Stimulated activated CD4-positive, alpha-beta T cell treated with anti-CD3 and anti-CD28 coated beads, Interleukin-1b, Interleukin-23, amount 100 ng/mL, for 48 hours (primary cell): ENCODE results near the gene KRTCAP2.
A peak's percentile ranks its signal among the peaks of the same experiment; 100 is the strongest.
"Not testable (repeated sequence)": the region's sequence is repeated elsewhere in the genome, so short reads cannot be mapped to it uniquely, and the experiment has no call there.

Experiments used
- DNase-seq: peaks from one replicate; pipeline ENCODE4 v3.0.0-alpha.2; 2020

Gene KRTCAP2

GRCh38 chr1:155181371-155182051 lies 8.4 kb upstream of the KRTCAP2 start:
- no peak for DNase-seq

DNA sequence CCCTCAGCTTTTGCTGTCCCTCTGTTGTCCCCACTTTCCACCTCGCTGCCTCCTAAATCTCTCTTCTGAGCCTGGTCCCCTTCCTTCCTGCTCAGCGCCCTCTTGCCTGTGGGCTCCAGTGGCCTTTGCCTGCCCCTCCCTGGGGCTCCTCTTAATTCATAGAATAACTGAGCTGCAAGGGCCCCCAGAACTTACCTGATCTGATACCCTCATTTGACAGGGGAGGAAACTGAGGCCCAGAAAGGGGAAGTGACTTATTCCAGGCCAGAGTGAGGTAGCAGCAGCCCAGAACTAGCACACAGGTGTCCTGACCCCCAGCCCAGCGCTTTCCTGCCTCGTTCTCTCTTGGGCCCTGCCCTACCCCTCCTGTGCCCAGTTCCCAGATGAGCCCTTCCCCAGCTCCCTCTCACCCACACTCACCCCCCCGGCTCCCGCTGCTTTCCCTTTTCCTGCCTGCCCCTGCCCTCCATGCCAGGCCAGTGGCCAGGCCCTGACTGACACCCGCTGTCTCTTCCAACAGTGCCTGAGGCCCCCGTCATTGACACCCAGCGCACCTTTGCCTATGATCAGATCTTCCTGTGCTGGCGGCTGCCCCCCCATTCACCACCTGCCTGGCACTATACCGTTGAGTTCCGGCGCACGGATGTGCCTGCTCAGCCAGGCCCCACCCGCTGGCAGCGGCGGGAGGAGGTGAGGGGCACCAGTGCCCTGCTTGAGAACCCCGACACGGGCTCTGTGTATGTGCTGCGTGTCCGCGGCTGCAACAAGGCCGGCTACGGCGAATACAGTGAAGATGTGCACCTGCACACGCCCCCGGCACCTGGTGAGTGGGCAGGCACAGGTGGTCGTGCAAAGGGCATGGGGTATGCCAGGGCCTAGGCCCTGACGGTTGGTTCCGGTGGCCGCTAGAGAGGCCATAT lies 6.3 kb upstream of the KRTCAP2 start:
- no peak for DNase-seq

DNA sequence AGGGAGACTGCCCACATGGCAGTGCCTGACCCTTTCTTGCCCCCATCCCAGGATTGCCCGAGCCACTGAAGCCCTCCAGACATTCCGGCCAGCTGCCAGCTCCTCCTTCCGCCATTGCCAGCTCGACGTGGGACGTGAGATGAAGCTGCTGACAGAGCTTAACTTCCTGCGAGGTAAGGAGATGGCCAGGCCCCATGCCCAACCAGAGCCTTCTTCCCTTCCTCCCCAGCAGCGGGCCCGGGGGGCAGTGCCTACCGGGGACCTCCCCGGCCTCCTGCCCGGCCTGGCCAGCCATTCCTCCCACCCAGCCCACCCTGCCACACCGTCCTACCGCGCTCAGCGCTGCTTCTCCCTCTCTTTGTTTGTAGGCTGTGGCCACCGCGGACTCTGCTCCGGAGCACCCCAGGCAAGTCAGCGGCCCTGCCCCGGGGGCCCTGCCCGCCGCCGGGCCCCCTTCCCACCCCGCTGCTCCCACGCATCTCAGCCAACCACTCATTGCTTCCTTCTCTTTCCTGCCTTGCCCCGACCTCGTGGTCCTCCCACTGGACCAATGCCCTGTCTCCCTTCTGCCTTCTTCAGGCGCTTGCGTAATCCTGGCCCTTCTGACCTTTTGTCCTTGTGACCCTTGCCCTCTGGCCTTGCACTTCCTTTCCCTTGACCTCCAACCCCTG lies 5.5 kb upstream of the KRTCAP2 start:
- DNase-seq: no peak

DNA sequence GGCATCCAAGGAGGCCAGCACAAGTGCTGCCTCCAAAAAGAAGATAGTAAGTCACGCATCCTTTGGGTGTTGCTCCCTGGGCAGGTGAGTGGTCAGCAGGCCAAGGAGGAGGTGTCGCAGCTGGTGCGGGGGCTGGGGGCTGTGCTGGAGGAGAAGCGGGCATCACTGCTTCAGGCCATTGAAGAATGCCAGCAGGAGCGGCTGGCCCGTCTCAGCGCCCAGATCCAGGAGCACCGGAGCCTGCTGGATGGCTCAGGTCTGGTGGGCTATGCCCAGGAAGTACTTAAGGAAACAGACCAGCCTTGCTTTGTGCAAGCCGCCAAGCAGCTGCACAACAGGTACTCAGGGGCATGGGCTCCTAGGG lies 4.8 kb upstream of the KRTCAP2 start:
- no peak for DNase-seq

DNA sequence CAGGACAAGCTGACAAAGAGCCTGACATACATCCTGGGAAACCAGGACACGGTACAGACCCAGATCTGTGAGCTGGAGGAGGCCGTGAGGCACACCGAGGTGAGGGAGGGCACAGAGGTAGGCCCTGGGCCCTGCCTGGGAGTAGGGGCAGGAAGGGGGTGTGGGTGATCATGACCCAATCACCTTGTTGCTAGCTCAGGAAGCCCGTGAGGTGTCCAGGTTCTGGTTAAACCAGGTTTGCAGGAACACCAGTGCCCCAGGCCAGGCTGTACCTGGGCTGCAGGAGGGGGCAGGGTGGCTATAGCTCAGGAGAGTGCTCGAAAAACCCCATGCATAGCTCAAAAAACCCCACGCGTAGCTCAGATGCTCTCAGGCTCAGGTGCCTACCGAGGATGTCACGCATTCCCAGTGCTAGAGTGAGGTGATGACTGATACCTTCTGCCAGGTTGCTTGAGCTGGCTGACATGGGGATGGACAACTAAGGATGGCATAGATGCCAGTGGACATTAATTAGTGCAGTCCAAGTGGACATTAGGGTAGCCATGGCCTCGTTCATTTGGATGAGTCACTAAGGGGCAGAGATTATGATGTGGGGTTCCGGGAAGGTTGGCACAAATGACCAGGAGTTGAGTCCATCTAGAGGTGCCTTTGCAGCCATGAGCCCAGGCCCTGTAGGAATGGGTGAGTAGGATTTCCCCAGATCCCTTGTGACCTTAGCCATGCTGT lies 4.3 kb upstream of the KRTCAP2 start:
- no peak for DNase-seq

- DNase-seq: peak; percentile 81
Observed at GRCh38 chr1:155176544-155177071, 3.5 kb upstream of the KRTCAP2 start.

GRCh38 chr1:155175927-155176371 lies 2.8 kb upstream of the KRTCAP2 start:
- no peak for DNase-seq

- DNase-seq: no peak
Observed at GRCh38 chr1:155175281-155175926, 2.3 kb upstream of the KRTCAP2 start.

DNA sequence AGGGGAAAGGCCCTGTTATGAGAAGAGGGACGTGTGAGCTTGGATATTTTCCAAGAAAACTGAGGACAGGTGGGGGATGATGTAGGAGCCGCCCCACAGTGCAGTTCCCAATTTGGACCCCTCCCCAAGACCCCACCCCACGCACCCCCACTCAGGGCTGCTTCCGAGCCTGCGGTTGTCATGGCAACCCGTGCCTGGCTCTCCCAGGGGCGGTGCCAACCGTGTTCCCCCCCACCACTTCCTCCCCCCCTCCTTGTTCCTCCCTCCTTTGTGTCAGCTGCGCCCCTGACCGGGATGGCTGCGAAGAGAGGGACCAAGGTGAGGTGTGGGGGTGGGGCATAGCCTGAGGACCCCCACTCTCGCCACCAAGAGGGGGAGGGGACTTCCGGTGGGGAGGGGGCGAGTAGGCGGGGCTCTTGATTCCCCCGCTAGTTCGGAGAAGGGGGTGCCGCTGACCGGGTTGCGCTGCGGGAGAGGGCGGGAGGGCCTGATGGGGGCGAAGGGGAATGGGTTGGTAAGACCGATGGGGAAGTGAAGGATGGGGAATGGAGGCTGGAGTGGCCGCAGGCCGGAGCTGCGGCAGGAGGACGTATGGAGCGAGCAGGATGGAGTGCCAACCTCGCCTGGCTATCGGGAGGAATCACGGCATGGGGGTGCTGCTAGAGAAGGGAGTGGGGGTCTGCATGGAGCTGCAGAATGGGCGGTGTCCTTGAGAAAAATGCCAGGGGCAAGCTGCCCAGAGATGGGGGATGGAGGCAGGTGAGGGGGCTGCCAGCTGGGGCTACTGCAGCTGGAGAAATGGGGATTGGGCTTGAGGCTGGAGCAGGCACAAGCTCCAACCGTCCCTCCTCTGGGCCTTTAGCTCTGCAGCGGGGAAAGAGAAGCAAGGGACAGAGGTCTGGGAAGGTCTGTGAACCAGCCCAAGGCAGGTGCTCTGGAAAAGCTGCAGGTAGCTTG lies 1.5 kb upstream of the KRTCAP2 start:
- DNase-seq: peak; percentile 55

GRCh38 chr1:155173478-155174323 lies 597 bp upstream of the KRTCAP2 start, which contains the start of gene TRIM46:
TRIM46 (plus strand) TSS chr1:155173849; CDS start chr1:155173967, 118 bp downstream.
- peak; percentile 78 for DNase-seq

DNA sequence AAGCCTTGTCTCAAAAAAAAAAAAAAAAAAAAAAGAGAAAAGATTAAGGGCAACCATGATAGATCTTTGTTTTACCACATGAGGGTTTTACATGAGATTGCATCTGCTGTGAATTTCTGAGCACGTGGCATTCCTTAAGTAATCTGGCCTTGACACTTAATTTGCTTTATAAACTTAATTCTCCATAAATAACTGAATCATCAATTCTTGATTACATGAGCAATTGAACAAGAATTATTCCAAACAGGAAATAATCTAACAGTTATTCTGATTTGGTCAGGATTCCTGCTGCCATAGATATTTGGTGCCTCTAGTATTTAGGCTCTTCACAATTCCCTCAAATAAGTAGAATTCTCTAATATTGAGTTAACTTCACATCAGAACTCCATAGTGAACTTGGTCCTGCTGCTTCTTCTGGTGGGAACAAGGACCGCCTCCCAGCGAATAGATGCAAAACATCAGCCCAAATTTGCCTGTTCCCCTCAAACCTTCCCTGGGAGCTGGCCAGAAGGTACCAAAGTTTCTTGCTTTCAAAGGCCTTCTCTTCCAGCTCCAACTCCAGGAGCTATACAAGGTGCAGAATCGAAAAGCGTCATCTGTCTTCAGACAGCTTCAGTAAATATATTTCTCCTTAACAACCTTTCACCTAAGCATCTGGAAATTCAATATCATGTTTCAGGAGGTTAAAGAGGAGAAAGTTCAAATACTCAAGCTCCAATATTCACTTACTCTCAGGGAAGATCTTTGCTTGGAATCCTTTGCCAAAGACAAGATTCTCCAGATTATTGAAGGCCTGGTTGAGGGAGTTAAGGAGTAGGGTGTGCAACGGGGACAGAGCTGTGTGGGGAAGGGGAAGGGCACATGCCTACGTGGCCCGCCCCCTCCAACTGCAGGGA lies 1.0 kb downstream of the KRTCAP2 start:
- no peak for DNase-seq

DNA sequence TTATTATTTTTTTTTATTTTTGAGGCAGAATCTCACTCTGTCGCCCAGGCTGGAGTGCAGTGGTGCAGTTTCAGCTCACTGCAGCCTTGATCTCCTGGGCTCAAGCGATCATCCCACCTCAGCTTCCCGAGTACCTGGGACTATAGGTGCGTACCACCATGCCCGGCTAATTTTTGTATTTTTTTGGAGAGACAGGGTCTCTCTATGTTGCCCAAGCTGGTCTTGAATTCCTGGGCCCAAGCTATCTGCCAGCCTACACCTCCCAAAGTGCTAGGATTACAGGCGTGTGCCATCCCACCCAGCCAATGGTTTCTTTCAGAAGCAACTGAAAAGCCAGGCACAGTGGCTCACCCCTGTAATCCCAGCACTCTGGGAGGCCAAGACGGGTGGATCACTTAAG lies 2.3 kb downstream of the KRTCAP2 start:
- DNase-seq: no peak

- no peak for DNase-seq
Observed at GRCh38 chr1:155170101-155170785, 2.9 kb downstream of the KRTCAP2 start.

DNA sequence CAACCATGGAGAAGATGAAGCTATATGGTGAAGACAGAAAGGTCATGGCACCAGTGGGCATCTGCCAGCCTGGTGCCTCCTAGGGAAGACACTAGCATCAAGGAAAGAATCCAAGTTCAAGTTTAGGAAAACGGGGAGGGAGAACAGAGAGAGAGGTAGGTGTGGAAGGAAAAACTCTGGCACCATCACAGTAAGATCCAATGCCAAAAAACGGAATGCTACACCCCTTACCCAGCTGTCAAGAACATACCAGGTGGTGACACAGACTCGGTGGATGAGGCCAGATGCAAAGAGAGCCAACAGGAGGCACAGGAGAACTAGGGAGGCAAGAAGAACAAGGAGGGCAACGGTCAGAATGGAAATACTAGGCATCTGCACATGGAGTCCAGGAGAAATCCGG lies 3.6 kb downstream of the KRTCAP2 start:
- no peak for DNase-seq

- DNase-seq: no peak
Observed at GRCh38 chr1:155168456-155169210, 4.5 kb downstream of the KRTCAP2 start.

- DNase-seq: not testable (repeated sequence)
Observed at GRCh38 chr1:155168105-155168445, 5.0 kb downstream of the KRTCAP2 start.
